LNCAP (cell line): ENCODE results near the gene ITPR1.

ENCODE experiments used
- CTCF ChIP-seq: fragments of 450-650 bp; IDR thresholded peaks from 2 replicates; pipeline ENCODE4 v1.5.1; 2017; ENCODE audit warnings: mild to moderate bottlenecking

ITPR1 gene

GRCh38 chr3:4493014-4493940 lies at the start of gene ITPR1:
TSS of gene ITPR1 (plus strand) at chr3:4493348. CDS start at chr3:4516492, 23,144 bp downstream.
- no peak for TF ChIP-seq CTCF

DNA sequence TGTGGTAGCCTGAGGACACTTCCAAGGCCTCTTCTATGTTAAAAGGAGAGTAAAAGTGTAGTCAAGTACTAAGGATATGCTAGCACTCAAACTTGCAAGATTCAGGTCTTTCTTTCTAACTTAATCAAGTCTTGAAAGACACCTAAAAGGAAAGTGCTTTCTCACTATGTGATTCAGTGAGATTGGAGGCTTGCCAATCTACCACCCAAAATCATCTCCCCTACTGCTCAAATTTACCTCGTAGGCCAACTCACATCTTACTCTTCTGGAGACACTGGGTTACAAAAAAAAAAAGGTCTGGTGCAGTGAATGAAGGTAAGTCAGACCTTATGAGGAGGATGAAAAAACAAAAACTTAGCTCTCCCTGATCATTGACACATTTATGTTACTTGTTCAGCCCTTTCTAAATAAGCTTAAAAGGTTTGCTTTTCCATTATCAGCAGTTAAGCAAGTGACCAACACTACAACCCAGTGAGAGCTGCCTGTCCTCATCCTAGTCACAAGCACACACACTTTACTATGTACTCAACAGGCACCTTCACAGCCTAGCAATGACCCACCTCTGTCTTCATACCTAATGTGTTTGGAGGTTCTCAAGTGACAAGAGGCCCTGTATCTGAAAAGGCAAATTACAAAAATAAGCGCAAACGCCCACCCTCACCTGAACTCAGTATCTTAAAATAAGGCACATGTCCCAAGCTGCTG lies 45.7 kb upstream of the ITPR1 start:
- TF ChIP-seq CTCF = no peak

GRCh38 chr3:4448187-4448586 lies 45.0 kb upstream of the ITPR1 start:
- TF ChIP-seq CTCF = no peak

DNA sequence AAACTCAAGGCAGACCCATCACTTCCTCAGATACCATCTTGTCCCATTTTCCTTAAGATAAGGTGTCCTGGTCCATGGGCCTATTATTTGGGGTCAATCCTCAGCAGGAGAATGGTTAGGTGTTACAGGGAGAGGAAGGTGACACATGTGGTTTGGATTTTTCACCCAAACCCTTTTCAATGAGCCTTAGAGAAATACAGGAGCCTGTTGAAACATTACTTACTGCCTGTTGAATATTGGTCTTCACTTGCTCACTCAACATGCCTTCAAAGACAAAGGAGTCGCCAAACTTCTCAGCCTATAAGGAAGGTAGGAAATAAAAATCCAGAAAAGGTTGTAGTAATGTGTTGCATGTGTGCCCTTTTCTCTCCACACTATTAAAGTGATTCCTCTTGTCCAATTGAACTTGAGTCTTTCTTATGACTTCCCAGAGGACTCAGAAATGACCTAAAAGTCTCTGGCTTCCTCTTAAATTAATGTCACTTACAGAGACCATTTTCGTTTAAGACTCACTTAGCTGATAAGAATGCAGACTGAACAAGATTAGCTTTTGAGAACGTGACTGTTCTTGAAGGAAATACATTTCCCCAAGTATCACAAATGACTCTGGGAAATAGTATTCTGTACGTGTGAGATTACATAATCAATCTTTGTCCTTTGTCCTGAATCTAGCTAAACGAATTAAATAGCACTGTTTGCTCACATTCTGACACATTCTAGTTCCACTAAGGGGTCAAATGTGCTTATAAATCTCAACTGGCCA lies 43.9 kb upstream of the ITPR1 start:
- TF ChIP-seq CTCF = no peak

DNA sequence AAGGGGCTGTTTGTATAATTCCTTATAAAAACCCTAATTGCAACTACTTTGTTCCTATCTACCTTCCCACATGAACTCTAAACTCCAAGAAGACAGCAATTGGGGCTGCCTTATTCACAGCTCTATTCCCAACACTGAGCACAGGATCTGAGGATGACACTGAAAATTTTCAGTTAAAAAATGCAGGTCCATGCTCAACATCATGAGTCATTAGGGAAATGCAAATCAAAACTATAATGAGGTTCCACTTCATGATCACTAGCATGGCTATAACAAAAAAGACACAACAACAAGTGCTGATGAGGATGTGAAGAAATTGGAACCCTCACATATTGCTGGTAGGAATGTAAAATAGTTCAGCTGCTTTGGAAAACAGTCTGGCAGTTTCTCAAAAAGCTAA lies 39.0 kb upstream of the ITPR1 start:
- no peak for TF ChIP-seq CTCF

GRCh38 chr3:4458961-4459360 lies 34.2 kb upstream of the ITPR1 start:
- TF ChIP-seq CTCF = no peak

DNA sequence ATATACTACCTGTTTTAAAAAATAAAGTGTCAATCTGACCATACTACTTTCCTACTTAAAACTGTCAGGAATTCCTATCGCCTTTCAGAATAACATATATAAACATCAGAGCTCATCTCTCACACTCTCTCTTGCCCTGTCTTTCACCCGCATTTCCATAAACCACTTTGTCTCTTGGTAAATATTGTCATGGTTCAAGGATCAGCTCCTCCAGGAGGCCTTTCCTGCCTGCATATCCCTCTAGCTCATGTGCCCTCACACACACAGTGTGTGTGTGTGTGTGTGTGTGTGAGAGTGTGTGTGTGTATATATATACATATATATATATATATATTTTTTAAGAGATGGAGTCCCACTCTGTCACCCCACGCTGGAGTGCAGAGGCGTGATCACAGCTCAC lies 32.8 kb upstream of the ITPR1 start:
- no peak for TF ChIP-seq CTCF
